Medulla oblongata (tissue), 1 donor: Measurements from ENCODE around the gene IQGAP2.
"Not testable (repeated sequence)": the region's sequence is repeated elsewhere in the genome, so short reads cannot be mapped to it uniquely, and the experiment has no call there.

Experiments
- DNase-seq: peaks from one replicate; pipeline ENCODE4 v3.0.0-alpha.2; 2015; ENCODE audit errors: extremely low spot score

IQGAP2 gene, protein sequence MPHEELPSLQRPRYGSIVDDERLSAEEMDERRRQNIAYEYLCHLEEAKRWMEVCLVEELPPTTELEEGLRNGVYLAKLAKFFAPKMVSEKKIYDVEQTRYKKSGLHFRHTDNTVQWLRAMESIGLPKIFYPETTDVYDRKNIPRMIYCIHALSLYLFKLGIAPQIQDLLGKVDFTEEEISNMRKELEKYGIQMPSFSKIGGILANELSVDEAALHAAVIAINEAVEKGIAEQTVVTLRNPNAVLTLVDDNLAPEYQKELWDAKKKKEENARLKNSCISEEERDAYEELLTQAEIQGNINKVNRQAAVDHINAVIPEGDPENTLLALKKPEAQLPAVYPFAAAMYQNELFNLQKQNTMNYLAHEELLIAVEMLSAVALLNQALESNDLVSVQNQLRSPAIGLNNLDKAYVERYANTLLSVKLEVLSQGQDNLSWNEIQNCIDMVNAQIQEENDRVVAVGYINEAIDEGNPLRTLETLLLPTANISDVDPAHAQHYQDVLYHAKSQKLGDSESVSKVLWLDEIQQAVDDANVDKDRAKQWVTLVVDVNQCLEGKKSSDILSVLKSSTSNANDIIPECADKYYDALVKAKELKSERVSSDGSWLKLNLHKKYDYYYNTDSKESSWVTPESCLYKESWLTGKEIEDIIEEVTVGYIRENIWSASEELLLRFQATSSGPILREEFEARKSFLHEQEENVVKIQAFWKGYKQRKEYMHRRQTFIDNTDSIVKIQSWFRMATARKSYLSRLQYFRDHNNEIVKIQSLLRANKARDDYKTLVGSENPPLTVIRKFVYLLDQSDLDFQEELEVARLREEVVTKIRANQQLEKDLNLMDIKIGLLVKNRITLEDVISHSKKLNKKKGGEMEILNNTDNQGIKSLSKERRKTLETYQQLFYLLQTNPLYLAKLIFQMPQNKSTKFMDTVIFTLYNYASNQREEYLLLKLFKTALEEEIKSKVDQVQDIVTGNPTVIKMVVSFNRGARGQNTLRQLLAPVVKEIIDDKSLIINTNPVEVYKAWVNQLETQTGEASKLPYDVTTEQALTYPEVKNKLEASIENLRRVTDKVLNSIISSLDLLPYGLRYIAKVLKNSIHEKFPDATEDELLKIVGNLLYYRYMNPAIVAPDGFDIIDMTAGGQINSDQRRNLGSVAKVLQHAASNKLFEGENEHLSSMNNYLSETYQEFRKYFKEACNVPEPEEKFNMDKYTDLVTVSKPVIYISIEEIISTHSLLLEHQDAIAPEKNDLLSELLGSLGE (N-terminal part only)

DNA sequence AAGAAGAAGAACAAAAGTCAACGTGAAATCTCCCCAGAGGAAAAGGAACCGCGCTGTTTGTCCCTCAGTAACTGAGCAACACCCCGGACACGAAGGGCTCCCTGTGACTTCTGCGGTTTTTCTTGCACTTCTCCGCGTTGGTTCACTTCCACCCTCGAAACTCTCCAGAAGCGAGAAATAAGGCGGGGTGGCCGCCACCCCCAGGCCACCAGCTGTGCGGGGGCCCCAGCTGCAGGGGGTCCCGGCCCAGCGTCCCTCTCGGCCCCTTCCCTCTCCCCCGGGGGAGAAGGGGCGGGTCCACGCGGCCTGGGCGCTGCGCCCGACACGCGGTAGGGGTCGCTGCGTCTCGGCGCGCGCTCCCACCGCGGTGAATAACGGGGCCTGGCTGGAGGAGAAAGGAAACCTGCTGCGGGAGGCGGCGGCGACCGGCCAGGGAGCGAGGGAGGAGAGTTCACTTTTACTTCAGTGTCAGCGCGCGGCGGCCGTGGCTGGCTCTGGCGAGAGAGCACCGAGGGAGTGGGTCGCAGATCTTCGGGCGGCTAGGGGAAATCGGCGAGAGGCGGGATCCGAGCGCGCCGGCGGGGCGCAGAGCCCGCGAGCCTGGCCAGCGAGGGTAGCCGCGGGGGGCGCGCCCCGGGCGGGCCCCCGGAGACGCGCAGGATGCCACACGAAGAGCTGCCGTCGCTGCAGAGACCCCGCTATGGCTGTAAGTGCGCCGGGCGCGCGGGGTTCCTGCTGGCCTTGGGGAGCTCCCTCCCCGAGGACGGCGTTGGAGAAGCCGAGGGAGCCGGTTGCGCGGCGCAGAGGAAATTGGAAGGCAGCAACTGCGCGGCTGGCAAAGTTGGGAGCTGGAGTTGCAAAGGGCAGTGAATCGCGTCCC lies at the start of gene IQGAP2:
TSS of gene IQGAP2 (plus strand) at position 400 of the 880 bp plus-strand sequence. CDS start at position 661, 261 bp downstream.
- DNase-seq = peak; percentile 80

DNA sequence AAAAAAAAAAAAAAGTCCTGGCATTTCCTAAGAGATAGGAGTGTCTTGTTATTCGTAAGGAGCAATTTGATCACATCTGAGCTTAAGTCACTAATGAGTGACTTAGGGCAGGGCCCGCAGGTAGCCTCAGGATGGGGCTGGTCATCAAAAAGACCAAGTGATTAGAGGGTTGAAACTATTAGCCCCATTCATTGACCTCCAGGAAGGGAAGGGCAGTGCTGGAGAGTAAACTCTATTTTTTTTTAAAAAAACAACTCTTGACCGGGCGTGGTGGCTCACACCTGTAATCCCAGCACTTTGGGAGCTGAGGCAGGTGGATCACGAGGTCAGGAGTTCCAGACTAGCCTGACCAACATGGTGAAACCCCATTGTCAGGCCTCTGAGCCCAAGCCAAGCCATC lies 46.2 kb upstream of the IQGAP2 start:
- DNase-seq = no peak

- no peak for DNase-seq
These were observed 39.5 kb upstream of the IQGAP2 start for GRCh38 chr5:76363352-76364225.

DNA sequence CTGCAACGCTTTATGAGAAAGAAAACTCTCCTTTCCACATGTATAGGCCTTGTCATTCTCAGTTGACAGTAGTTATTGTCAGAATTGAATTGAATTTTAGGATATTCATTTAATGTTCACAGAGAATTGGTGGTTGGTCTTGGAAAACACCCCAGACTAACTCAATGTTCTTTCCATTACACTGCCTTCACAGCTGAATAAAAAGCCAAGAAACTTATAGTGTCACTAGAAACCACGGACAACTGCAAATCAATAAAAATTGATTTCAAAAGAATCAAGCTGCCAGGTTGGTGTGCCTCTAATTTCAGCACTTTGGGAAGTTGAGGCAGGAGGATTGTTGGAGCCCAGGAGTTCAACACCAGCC lies 38.9 kb upstream of the IQGAP2 start:
- DNase-seq = no peak

- no peak for DNase-seq
These were observed 37.5 kb upstream of the IQGAP2 start for GRCh38 chr5:76365561-76365960.

DNA sequence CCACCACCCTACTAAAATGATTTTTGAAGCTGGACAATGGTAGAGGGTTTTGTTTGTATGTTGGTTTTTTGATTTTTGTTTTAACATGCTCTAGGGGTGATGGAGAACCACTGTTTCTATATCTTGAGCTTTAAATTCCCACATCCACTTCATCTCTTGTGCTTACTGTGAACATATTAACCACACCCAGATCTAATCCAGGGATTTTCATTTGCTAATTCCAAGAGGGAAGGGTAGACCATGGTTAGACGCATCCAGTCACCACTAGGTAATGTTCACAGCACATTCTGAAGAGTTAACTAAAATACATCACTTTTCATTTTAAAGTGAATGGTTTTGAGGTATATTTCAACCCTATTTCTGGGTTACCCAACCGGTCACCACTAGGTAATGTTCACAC lies 36.5 kb upstream of the IQGAP2 start:
- no peak for DNase-seq

- no peak for DNase-seq
These were observed 35.3 kb upstream of the IQGAP2 start for GRCh38 chr5:76367623-76368371.

DNA sequence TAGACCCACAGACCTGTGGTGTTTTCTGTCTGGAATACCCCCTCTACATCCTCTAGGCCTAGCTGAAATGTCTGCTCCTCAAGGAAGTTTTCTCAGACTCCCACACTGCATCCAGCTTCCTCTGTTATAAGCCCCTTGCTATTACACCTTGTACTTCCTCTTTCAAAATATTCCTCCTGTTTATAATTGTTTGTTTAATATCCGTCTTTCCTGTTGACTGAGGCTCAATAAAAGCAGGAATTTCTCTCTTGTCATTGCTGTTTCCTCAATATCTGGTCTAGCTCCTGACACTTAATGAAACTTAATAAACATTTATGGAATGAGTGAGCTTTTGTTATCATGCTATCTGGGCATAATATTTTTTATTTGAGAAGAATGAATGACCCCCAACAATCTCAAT lies 34.1 kb upstream of the IQGAP2 start:
- no peak for DNase-seq

DNA sequence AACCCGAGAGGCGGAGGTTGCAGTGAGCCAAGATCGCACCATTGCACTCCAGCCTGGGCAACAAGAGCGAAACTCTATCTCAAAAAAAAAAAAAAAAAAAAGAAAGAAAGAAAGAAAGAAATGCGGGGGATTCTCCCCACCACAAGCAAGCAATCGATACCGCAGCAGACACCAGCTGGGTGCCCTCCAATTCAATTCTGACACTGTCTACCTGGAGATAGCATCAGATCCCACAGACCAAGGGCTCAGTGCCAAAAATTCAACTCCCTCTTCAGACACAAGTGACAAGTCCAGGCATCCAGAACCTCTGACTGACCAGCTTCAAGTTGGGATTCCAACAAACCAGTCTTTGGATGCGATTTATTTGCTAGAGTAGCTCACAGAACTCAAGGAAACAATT lies 33.4 kb upstream of the IQGAP2 start:
- DNase-seq = not testable (repeated sequence)

DNA sequence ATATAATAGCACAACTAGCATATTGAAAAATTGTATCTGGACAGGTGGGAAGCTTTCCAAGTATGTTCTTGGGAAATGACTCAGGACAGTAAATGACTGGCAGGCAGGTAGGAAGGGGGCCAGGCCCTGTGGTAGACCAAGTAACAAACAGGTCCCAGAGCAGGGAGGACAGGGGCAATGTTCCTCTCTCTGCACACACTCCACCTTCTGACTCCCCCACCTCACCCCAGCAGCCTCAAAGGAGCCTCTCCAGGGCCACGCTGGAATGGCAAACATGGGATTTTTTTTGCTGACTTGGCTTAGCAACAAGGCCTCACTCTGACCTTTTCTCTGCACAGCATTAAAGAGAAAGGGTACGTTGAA lies 31.1 kb upstream of the IQGAP2 start:
- no peak for DNase-seq

DNA sequence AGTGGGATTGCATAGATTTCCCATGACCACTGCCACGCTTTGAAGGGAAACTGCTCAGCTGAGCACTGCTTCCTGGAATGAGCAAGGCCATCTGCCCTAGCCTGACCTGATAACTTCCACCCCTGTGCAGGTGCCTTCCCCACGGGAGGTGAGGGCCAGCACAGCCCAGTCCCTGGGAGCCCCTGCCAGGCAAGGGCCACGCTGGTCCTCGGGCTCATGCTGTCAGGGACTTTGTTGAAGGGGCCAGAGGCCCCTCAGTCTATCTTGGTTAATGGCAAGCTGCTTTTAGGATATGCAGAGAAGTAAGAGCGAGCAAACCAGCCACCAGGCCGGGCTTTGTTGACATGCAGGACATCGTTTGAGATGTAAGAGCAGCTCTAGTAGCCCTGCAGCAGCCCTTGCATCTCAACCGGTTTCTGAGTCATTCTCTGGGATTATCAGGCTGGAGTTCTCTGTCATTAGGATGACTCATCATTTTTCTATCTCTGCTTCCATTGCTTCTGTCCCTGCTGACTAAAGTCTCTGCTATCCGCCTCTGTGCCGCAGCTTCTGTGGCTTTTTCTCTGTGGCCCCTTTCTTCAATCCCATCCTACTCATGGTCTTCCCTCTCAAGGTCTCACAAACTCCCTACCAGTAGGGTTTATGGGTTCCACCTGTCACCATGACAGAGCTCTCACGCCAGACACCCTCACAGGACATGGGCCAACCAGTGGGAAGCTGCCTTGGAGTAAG lies 30.6 kb upstream of the IQGAP2 start:
- DNase-seq = no peak

DNA sequence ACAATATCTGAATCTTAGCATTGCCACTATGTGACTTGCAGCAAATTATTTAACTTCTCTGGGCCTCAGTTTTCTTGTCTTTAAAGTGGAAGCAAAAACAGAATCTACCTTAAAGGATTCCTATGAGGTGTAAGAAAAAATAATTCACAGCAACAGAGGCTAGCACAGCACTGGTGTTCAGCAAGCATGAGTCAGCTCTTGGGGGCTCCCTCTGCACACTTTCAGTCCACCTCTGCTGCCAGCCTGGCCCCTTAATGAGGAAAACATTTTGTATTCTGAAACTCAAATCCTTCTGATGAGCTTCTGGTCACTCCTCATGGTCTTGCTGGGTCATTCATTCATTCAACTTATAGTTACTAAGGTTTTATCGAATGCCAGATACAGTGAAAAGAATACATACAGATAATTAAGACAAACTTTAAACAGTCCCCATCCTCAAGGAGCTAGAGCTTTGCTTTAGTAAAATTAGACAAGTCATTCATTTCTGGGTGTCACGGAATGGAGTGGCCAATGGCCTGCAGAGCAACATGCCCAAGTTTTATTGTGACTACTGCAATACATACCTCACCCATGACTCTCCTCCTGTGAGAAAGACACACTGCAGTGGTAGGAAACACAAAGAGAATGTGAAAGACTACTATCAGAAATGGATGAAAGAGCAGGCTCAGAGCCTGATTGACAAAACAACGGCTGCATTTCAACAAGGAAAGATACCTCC lies 26.8 kb upstream of the IQGAP2 start:
- no peak for DNase-seq

DNA sequence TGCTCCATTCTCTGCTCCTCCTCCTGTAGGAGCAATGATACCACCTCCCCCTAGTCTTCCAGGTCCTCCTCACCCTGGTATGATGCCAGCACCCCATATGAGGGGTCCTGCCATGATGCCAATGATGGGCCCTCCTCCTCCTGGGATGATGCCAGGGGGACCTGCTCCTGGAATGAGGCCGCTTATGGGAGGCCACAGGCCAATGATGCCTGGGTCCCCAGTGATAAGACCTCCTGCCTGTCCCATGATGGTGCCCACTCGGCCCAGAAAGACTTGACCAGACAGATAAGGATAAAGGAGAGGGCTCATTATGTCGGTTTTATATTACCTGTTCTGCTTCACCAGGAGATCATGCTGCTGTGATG lies 26.2 kb upstream of the IQGAP2 start:
- no peak for DNase-seq

GRCh38 chr5:76378355-76378754 lies 24.7 kb upstream of the IQGAP2 start:
- DNase-seq = no peak

GRCh38 chr5:76379316-76379715 lies 23.8 kb upstream of the IQGAP2 start:
- DNase-seq = no peak

DNA sequence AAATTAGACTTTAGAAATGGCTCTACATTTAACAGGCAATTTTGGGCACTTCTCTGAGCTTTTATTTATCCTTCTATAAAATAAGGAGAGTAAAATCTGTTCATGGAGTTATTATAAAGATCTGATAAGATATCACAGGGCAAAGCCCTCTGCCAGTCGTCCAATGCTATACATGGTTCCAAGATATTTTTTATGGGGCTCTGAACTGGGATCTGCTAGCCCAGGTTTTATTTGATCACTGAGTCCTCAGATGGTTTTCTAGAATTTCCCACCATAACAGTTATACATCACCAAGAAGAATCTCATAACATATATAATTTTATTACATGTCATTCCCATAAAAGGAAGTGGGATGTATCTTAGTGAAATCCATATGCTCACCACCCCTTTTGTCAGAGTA lies 23.2 kb upstream of the IQGAP2 start:
- DNase-seq = no peak

DNA sequence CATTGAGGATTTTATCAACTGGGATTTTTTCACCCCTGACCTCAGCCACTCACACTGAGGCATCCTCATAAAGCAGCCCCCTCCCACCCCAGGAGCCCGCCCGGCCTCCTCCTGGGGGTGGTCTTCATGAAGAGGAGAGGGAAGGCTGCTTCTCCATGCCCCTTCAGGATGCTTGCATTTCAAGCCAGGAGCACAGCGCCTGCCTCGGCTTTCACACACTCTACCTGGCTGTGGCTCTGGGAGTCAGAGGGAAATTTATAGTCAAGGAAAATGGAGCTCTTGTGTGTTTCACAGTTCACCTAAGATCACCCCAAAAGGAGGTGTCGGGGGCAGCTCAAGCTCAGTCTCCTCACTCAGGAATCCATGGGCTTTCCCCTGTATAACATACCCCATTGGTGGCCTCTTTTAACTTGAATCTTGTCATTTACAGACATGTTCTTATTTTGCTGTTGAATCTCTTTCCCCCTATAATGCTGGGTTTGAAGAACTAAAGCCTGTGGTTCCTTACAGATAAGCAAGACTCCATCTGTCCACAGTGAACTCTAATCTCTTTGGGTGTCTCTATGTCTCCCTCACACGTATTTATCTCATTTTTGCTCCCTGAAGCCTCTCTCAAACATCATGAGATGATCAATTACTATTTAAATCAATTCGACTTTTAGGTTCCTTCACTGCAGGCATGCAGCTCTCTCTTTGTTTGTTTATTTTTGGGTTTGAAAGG lies 22.6 kb upstream of the IQGAP2 start:
- no peak for DNase-seq
